ENCODE measurements around the gene GRB10.

DNA sequence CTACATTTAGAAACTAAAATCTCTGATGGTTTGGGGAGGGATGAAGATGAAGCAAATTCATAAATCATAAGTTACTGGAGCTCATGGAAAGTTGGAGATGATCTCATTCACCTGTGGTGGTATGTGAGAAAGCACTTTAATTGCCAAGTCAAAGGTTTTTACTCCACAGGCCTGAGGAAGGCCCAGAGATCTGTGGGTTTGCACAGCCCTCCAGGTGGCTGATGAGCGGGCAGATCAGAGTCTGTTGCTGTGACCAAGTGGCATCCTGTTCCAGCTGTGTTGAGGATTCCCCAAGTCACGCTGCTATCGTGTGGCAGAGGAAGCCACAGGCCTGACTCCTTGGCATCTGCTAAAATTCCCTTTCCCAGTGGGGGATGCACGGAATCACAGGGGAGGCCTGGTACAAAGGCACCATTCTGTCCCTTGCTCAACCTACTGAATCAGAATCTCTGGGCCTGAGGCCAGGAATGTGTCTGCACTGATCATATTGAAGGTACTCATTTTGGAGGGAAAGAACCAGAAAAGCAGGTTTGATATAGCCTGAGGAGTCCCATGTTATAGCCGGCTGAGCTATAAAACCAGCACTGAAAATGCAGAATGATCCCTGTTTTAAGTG lies 197.8 kb downstream of the GRB10 start:
- TF ChIP-seq EP300 (IDR thresholded peaks at IDR 0.05) = no peak
- TF ChIP-seq, protein P1, sequence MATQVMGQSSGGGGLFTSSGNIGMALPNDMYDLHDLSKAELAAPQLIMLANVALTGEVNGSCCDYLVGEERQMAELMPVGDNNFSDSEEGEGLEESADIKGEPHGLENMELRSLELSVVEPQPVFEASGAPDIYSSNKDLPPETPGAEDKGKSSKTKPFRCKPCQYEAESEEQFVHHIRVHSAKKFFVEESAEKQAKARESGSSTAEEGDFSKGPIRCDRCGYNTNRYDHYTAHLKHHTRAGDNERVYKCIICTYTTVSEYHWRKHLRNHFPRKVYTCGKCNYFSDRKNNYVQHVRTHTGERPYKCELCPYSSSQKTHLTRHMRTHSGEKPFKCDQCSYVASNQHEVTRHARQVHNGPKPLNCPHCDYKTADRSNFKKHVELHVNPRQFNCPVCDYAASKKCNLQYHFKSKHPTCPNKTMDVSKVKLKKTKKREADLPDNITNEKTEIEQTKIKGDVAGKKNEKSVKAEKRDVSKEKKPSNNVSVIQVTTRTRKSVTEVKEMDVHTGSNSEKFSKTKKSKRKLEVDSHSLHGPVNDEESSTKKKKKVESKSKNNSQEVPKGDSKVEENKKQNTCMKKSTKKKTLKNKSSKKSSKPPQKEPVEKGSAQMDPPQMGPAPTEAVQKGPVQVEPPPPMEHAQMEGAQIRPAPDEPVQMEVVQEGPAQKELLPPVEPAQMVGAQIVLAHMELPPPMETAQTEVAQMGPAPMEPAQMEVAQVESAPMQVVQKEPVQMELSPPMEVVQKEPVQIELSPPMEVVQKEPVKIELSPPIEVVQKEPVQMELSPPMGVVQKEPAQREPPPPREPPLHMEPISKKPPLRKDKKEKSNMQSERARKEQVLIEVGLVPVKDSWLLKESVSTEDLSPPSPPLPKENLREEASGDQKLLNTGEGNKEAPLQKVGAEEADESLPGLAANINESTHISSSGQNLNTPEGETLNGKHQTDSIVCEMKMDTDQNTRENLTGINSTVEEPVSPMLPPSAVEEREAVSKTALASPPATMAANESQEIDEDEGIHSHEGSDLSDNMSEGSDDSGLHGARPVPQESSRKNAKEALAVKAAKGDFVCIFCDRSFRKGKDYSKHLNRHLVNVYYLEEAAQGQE (IDR thresholded peaks at IDR 0.05) = no peak
- no peak for TF ChIP-seq CBX8 (IDR thresholded peaks at IDR 0.05)
- TF ChIP-seq POLR2A (IDR thresholded peaks at IDR 0.05; ENCODE audit: low read length) = no peak
- TF ChIP-seq, protein P2, sequence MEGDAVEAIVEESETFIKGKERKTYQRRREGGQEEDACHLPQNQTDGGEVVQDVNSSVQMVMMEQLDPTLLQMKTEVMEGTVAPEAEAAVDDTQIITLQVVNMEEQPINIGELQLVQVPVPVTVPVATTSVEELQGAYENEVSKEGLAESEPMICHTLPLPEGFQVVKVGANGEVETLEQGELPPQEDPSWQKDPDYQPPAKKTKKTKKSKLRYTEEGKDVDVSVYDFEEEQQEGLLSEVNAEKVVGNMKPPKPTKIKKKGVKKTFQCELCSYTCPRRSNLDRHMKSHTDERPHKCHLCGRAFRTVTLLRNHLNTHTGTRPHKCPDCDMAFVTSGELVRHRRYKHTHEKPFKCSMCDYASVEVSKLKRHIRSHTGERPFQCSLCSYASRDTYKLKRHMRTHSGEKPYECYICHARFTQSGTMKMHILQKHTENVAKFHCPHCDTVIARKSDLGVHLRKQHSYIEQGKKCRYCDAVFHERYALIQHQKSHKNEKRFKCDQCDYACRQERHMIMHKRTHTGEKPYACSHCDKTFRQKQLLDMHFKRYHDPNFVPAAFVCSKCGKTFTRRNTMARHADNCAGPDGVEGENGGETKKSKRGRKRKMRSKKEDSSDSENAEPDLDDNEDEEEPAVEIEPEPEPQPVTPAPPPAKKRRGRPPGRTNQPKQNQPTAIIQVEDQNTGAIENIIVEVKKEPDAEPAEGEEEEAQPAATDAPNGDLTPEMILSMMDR (IDR thresholded peaks at IDR 0.05) = no peak

Data from A549 (cell line).